Activated CD8-positive, alpha-beta T cell treated with anti-CD3 and anti-CD28 coated beads for 36 hours (primary cell): Measurements from ENCODE around the gene B3GNT5. TPM values are rescaled to one million over a fixed set of nuclear protein-coding genes. Genes with fewer than 3 reads are reported as not detected.
A peak's percentile ranks its signal among the peaks of the same experiment; 100 is the strongest.

ENCODE experiments used
- ATAC-seq: fragments of 200-7000 bp; cut with Tn5 transposase; one replicate; pipeline ENCODE4 v1.10.0; 2021; ENCODE audit warnings: mild to moderate bottlenecking, moderate library complexity
- CTCF ChIA-PET: fragments of 350-600 bp; sonication (Branson Sonifier 250); formaldehyde crosslinking; loops from one replicate; lab custom pipeline; 2021; ENCODE audit warnings: antibody characterized with exemption; lab: Charles Lee
- POLR2A ChIA-PET: fragments of 350-600 bp; sonication (Branson Sonifier 250); formaldehyde crosslinking; loops from one replicate; lab custom pipeline; 2021; ENCODE audit warnings: antibody characterized with exemption; lab: Charles Lee
- DNase-seq: peaks from one replicate; pipeline ENCODE4 v3.0.0-alpha.2; 2020
- H3K27ac Mint-ChIP-seq: one replicate; pipeline ENCODE4 v1.8.0; 2021; ENCODE audit warnings: mild to moderate bottlenecking, mixed read lengths
- H3K27me3 Mint-ChIP-seq: one replicate; pipeline ENCODE4 v1.8.0; 2021; ENCODE audit warnings: mixed read lengths
- H3K36me3 Mint-ChIP-seq: one replicate; pipeline ENCODE4 v1.8.0; 2021; ENCODE audit warnings: low read depth, mixed read lengths
- H3K4me1 Mint-ChIP-seq: one replicate; pipeline ENCODE4 v1.8.0; 2021; ENCODE audit warnings: low read depth, mixed read lengths
- H3K4me3 Mint-ChIP-seq: one replicate; pipeline ENCODE4 v1.8.0; 2021; ENCODE audit warnings: mild to moderate bottlenecking, moderate library complexity, mixed read lengths
- H3K9me3 Mint-ChIP-seq: one replicate; pipeline ENCODE4 v1.8.0; 2021; ENCODE audit warnings: mixed read lengths
- intact Hi-C: fragments of 100-400 bp; cut with micrococcal nuclease; formaldehyde crosslinking; loops from one replicate; pipeline ENCODE4 v1.10.0; 2022
- total RNA-seq, 2 experiments: library from RNA; stranded (reverse); gene quantifications; one replicate each; pipeline ENCODE4 v1.2.3, GENCODE V29; 2021
- TF ChIP-seq, protein P1 (sequence below): fragments of 200-600 bp; IDR thresholded peaks from one replicate; pipeline ENCODE4 v1.8.0; 2022; ENCODE audit warnings: antibody characterized with exemption, mild to moderate bottlenecking

B3GNT5 gene
- total RNA-seq, 2 experiments from 2014 or later: 25.8 to 26.1 TPM

DNA sequence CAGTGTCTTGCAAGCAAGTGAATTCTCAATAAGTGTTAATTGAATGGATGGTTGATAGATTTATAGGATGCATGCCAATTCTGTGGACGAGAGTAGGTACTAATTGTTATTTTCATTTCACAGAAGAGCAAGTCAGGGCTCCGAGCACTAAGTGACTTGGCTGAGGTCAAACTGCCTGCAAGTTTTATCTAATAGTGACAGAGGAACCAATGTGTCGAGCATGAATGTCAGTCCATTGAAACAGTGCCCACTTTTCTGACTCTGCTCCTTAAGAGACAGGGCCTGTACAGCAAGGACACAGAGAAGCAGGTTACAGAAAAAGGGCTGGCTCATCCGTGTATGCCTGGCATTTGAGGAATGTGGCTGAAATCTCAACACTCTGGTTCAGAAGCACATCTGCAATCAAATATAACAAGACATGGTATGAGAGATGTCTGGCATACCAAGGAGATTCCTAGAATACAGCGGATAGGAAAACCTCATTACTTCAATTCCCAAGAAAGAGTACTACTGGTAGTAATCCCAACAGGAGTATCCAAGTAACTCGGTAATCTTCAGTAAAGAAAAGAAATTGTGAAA lies 6.0 kb upstream of the B3GNT5 start:
- H3K27ac Mint-ChIP-seq: no peak overlapping the region
- peaks cover 12% of the 10 kb centered on the region for H3K9me3 Mint-ChIP-seq
- no peaks in the 10 kb centered on the region for H3K27me3 Mint-ChIP-seq
- TF ChIP-seq, protein P1, sequence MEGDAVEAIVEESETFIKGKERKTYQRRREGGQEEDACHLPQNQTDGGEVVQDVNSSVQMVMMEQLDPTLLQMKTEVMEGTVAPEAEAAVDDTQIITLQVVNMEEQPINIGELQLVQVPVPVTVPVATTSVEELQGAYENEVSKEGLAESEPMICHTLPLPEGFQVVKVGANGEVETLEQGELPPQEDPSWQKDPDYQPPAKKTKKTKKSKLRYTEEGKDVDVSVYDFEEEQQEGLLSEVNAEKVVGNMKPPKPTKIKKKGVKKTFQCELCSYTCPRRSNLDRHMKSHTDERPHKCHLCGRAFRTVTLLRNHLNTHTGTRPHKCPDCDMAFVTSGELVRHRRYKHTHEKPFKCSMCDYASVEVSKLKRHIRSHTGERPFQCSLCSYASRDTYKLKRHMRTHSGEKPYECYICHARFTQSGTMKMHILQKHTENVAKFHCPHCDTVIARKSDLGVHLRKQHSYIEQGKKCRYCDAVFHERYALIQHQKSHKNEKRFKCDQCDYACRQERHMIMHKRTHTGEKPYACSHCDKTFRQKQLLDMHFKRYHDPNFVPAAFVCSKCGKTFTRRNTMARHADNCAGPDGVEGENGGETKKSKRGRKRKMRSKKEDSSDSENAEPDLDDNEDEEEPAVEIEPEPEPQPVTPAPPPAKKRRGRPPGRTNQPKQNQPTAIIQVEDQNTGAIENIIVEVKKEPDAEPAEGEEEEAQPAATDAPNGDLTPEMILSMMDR: no peak
- ChIA-PET CTCF (no interaction called here), POLR2A (no interaction called here)
- peaks cover 10% of the 10 kb centered on the region for H3K36me3 Mint-ChIP-seq
- intact Hi-C loops: no loop called here
- H3K4me1 Mint-ChIP-seq: peaks cover 9% of the 10 kb centered on the region
- H3K4me3 Mint-ChIP-seq: no peak overlapping the region
- no peak for ATAC-seq
- DNase-seq: no peak

DNA sequence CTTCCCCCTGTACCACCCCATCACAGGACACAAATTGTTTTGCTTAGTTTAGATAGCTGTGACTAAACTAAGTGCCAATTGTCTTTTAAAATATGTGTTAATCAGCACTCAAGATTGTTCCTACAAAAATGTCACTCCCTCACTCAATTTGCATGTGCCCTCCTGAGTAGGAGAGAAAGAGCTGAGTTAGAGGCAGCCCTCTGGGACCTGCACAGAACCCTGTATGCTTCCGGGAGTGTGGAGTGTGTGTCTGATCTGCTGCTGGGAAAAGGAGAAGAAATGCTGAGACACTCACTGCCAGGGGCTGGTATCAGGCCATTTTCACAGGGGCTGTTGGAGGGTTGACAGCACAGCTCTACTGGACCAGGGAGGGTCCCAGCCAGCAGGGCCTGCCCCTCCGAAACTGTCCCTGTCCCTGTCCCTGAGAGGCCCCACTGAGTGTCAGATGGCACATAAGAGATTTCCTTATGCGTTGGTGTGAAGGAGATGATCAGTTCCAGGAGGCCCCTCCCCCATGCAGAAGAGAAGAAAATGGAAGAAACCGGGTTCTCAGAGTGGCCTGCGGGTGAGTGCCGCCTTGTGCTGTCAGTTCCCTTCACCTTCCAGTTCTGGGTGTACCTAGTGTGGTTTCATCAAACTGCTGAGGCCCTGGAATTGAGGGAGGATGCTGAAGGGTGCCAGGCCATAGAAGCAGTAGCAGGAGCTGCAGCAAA lies 3.9 kb upstream of the B3GNT5 start:
- DNase-seq: no peak
- CTCF ChIA-PET: no interaction called here
- Mint-ChIP-seq H3K4me3 (no peak overlapping the region), H3K27ac (no peak overlapping the region), H3K4me1 (peaks cover 13% of the 10 kb centered on the region), H3K27me3 (no peaks in the 10 kb centered on the region), H3K9me3 (no peaks in the 10 kb centered on the region), H3K36me3 (no peaks in the 10 kb centered on the region)
- TF ChIP-seq, protein P1: no peak
- POLR2A ChIA-PET: interaction anchor here (2.0 kb wide), 1 partner anchor 16 kb away, joined by 5 read pairs; no protein-coding TSS in a partner anchor
- ATAC-seq: no peak
- intact Hi-C loops: no loop called here

DNA sequence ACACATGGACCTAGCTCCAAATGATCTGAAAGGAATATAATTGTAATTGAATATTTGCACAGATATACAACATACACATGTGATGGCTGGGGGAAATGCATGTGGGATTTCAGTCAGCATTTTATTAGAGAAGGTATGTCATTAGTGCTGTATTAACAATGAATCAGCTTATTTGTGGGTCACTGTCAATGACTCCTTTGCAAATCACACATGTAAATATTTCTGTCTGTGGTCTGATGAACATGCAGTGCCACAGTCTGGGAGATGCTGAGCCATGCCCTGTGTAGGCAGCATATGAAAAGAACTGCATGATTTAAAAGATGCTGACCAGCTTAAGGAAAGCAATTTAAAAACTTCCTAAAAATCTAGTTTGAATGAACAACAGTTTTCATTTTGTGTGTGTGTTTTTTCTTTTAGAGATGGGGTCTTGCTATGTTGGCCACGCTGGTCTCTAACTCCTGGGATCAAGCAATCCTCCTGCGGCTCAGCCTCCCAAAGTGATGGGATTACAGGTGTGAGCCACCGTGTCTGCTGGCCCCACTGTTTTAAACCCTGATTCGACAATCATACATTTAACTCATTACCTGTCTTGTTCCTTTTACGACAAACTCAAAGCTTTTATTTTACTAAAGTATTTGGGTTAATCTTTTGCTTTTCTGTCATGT lies 803 bp upstream of the B3GNT5 start:
- POLR2A ChIA-PET: interaction anchor here (0.6 to 1.9 kb wide), 4 partner anchors 12 to 62 kb away, joined by 3 to 6 read pairs (median 4); no protein-coding TSS in a partner anchor
- TF ChIP-seq, protein P1: no peak

DNA sequence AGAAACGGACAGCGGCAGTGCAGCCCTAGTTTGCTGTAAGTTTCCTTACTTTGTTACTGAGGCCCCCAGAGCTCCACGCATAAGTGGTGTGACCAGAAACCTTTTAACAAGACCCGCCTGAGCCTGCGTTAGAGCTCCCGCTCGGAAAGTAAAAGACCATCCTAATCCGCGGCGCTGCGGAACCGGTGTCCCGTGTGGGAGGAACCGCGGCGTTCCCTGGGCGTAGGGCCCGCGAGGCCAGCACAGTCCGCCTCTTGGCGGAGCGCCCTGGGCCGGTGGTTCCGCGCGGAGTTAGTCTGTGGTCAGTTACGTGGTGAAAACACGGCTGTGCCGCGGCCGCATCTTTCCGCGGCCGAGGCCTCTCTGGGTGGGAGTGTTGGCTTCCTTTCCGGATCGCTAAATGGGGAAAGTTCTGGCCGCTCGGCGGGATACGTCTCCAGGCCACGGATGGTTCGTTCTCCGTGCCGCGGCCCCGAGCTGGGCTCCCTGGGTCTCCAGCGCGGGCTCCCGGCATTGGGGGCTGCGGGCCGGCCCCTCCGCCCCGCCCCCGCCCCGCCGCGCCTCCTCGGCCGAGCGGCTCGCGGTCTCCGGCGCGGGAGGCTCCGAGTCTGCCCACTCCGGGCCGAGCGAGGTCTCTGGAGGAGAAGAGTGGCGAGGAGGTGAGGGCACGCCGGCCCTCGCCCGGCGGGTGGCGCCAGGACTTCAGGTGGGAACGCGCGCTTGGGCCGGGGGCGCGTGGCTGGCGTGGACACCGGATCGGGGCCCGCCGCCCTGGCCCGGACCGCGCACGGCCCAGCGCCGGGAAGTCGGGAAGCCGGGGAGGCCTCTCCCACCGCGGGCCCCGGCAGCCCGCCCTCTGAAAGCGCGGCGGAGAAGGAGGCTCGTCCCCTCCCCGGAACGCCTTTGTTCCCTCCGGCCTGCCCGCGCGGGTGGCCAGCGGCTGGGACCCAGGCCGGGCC lies 754 bp downstream of the B3GNT5 start:
- POLR2A ChIA-PET: interaction anchor here (0.5 to 1.9 kb wide), 8 partner anchors 12 to 381 kb away, joined by 3 to 6 read pairs (median 4); no protein-coding TSS in a partner anchor
- H3K9me3 Mint-ChIP-seq: no peaks in the 10 kb centered on the region
- intact Hi-C loops: no loop called here
- peaks cover 26% of the 10 kb centered on the region for H3K4me1 Mint-ChIP-seq
- CTCF ChIA-PET: interaction anchor here (0.7 to 4.2 kb wide), 7 partner anchors 7 to 131 kb away, joined by 3 to 27 read pairs (median 3); no protein-coding TSS in a partner anchor
- H3K36me3 Mint-ChIP-seq: peaks cover 35% of the 10 kb centered on the region
- peak overlapping the region; percentile 78 for H3K27ac Mint-ChIP-seq
- ATAC-seq (peak; percentile 45), DNase-seq (peak; percentile 45)
- TF ChIP-seq, protein P1: no peak
- peaks cover 4% of the 10 kb centered on the region for H3K27me3 Mint-ChIP-seq
- H3K4me3 Mint-ChIP-seq: peak overlapping the region; percentile 81

More for the DNA sequence above, 803 bp upstream of the B3GNT5 start:
- Mint-ChIP-seq H3K27ac (peak overlapping the region; percentile 27), H3K36me3 (peaks cover 22% of the 10 kb centered on the region), H3K27me3 (peaks cover 3% of the 10 kb centered on the region), H3K9me3 (no peaks in the 10 kb centered on the region), H3K4me3 (peak overlapping the region; percentile 81), H3K4me1 (peaks cover 18% of the 10 kb centered on the region)
- intact Hi-C loops: no loop called here
- no peak for ATAC-seq
- no peak for DNase-seq
- CTCF ChIA-PET: interaction anchor here (0.9 to 4.2 kb wide), 5 partner anchors 9 to 130 kb away, joined by 3 to 27 read pairs (median 5); no protein-coding TSS in a partner anchor
